Right lobe of liver (tissue), 6 donors: ENCODE measurements around the gene PIGP. TPM values are rescaled to one million over a fixed set of nuclear protein-coding genes. Genes with fewer than 3 reads are reported as not detected.
A peak's percentile ranks its signal among the peaks of the same experiment; 100 is the strongest.

Experiments used
- ATAC-seq, 4 donors: fragments of 200-7000 bp; cut with Tn5 transposase; one replicate each; pipeline ENCODE4 v1.9.1; 2020; ENCODE audit warnings: mild to moderate bottlenecking in 4 of 4, moderate library complexity in 4 of 4
- DNase-seq, 3 donors: peaks; one replicate each; pipeline ENCODE4 v3.0.0-alpha.2; 2020
- H3K27ac ChIP-seq, 3 donors: fragments of 200-600 bp; one replicate each; pipeline ENCODE4 v1.8.0; 2022
- H3K27me3 ChIP-seq, 2 donors: fragments of 200-600 bp; one replicate each; pipeline ENCODE4 v1.8.0; 2022
- H3K36me3 ChIP-seq, 4 donors: fragments of 200-600 bp; sonication (generic) in 1 of 4; one replicate each; pipeline versions ENCODE4 v1.5.1 to v1.8.0; 2017 to 2022; ENCODE audit warnings: control low read depth in 1 of 4
- H3K4me1 ChIP-seq, 4 donors: fragments of 200-600 bp; sonication (generic) in 1 of 4; one replicate each; pipeline versions ENCODE4 v1.5.1 to v1.8.0; 2017 to 2022; ENCODE audit warnings: control low read depth in 1 of 4
- H3K4me3 ChIP-seq, 3 donors: fragments of 200-600 bp; one replicate each; pipeline ENCODE4 v1.8.0; 2022
- H3K9me3 ChIP-seq, 4 donors: fragments of 200-600 bp; sonication (generic) in 1 of 4; one replicate each; pipeline versions ENCODE4 v1.5.1 to v1.8.0; 2017 to 2022; ENCODE audit warnings: control low read depth in 1 of 4
- CTCF ChIP-seq, 4 donors: fragments of 200-600 bp in 3 of 4; fragments of 450-650 bp in 1 of 4; IDR thresholded peaks; one replicate each; pipeline versions ENCODE4 v1.5.1 to v1.8.0; 2016 to 2022; ENCODE audit warnings: antibody characterized with exemption in 4 of 4, mild to moderate bottlenecking in 2 of 4
- POLR2A ChIP-seq: fragments of 450-650 bp; IDR thresholded peaks from one replicate; pipeline ENCODE4 v1.6.1; 2017; ENCODE audit warnings: antibody characterized with exemption, mild to moderate bottlenecking
- WGBS: methylation state at CpG from one replicate; pipeline ENCODE4 v1.1.6; 2018; ENCODE audit warnings: low coverage, low lambda C conversion rate; ENCODE audit not compliant: insufficient coverage; ENCODE audit errors: missing lambda C conversion rate; 5-methylcytosine and 5-hydroxymethylcytosine counted together
- intact Hi-C, 2 donors: fragments of 100-400 bp; cut with DNase I; formaldehyde crosslinking; loops; one replicate each; pipeline versions ENCODE4 v1.11.2 to v1.14.1; 2022
- total RNA-seq, 6 experiments: library from RNA; depleted of rRNA in 2 of 6; stranded (reverse); fragments of >200 nt in 2 of 6; fragmentation: NEBNext Ultra II Directional in 3 of 6; extraction: Animal tissue kit (Norgen Biotek cat#: 25700) in 3 of 6; gene quantifications; one replicate each; pipeline versions ENCODE4 v1.1.0 to v1.2.4, GENCODE V29; 2016 to 2023
- donor health status: DM: no; HTN: yes; CAD: no.
- donor health status: DM: no; HTN: no; CAD: no.
- donor health status: DM: no; HTN: no; CAD: no.
- donor health status: DM: no; HTN: yes; CAD: no.
- donor health status: DM: no; HTN: yes; CAD: no.

PIGP gene
- total RNA-seq, 6 experiments from 2014 or later: 11.3 to 19.0 (median 17.3) TPM

DNA sequence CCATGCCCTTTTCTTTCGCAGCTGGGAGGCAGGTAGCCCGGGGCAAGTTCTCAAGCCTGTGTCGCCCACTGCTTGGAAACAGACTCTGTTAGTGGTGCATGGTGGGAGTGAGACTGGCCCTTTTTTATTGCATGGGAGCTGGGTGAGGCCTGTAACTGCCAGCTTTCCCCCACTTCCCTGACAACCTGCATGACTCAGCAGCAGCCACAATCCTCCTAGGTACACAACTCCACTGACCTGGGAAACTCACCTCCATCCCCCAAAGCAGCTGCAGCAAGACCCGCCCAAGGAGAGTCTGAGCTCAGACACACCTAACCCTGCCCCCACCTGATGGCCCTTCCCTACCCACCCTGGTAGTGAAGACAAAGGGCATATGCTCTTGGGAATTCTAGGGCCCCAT, 25.8 kb downstream of the PIGP start:
- TF ChIP-seq POLR2A: no peak
- TF ChIP-seq CTCF (IDR thresholded peaks at IDR 0.05): no peak
- no peaks in the 10 kb centered on the region for H3K9me3 ChIP-seq
- ATAC-seq (no peak), DNase-seq (no peak)
- no peak overlapping the region for H3K4me3 ChIP-seq
- intact Hi-C loops: no loop called here
- H3K27me3 ChIP-seq: no peaks in the 10 kb centered on the region
- H3K27ac ChIP-seq: no peak overlapping the region
- H3K36me3 ChIP-seq: no peaks in the 10 kb centered on the region
- WGBS: 80% methylated on average over 1 of the region's 4 CpGs
- no peaks in the 10 kb centered on the region for H3K4me1 ChIP-seq

DNA sequence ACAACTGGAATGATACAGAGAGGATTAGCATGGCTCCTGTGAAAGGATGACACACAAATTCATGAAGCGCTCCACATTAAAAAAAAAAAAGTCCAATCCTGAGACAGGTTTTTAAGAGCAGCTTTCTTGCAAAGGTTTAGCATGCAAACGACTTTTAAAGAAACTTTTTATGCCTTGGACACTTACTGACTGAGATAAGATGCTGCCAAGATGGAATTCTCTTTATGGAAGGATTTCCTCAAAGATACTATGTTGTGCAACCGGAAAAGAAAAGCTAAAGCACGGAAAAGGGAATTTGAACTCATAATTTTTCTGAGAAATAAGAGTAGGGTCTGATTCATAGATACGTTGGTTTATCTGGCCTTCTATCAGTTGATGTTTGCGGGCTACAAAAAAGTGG, 27.3 kb downstream of the PIGP start:
- intact Hi-C loops: no loop called here
- no peaks in the 10 kb centered on the region for H3K36me3 ChIP-seq
- H3K27ac ChIP-seq: no peak overlapping the region
- H3K4me1 ChIP-seq: no peaks in the 10 kb centered on the region
- H3K27me3 ChIP-seq: no peaks in the 10 kb centered on the region
- no peak for DNase-seq
- ATAC-seq: peak in 1 of 4 donors; percentile 32
- TF ChIP-seq POLR2A: no peak
- TF ChIP-seq CTCF (IDR thresholded peaks at IDR 0.05): no peak
- no peaks in the 10 kb centered on the region for H3K9me3 ChIP-seq
- WGBS: 59% methylated on average over 6 of the region's 6 CpGs
- no peak overlapping the region for H3K4me3 ChIP-seq

DNA sequence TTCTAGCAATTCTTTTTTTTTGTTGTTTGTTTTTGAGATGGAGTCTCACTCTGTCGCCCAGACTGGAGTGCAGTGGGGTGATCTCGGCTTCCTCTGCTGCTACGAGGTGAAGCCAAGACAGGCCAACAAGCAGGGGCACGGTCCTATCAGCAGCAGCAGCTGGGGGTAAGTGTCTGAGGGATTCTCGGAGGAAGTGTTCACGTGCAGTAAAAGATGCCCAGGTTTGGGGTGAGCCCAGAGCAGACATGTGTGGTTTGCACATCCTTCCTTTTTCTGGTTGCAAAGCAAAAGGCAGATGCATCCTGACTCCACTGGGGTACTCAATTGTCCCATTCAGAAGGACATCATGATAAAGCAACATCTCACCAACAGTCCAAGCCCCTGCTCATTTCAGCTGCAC, 27.7 kb downstream of the PIGP start:
- Histone ChIP-seq H3K4me1 (no peaks in the 10 kb centered on the region), H3K36me3 (no peaks in the 10 kb centered on the region), H3K9me3 (no peaks in the 10 kb centered on the region), H3K27ac (no peak overlapping the region), H3K27me3 (no peaks in the 10 kb centered on the region), H3K4me3 (no peak overlapping the region)
- TF ChIP-seq CTCF (IDR thresholded peaks at IDR 0.05) (no peak), POLR2A (no peak)
- intact Hi-C loops: no loop called here
- DNase-seq (no peak), ATAC-seq (peak in 1 of 4 donors; percentile 49)
- 39% methylated on average over 5 of the region's 6 CpGs for WGBS

DNA sequence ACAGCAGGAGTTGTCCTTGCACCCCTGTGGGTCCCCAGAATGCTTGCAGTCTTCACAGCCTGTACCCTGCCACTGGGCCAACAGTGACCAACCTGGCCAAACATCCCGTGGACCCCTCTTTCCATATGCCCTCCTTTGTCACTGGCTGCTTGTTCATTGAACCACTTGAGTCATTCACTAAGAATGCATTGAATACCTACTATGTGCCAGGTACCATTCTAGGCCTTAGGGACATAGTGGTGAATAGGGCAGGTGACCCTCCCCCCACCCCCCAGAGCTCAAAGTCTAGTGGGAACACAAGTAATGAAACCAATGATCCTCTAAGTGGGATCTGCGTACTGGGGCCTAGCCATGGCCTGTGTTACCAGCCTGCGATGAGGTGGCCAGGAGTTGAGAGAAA, 28.2 kb downstream of the PIGP start:
- ATAC-seq (no peak), DNase-seq (no peak)
- TF ChIP-seq CTCF (IDR thresholded peaks at IDR 0.05): no peak
- TF ChIP-seq POLR2A: no peak
- intact Hi-C loops: no loop called here
- no peaks in the 10 kb centered on the region for H3K27me3 ChIP-seq
- WGBS: 100% methylated on average over 2 of the region's 3 CpGs
- H3K4me1 ChIP-seq: no peaks in the 10 kb centered on the region
- H3K27ac ChIP-seq: no peak overlapping the region
- no peaks in the 10 kb centered on the region for H3K36me3 ChIP-seq
- no peaks in the 10 kb centered on the region for H3K9me3 ChIP-seq
- no peak overlapping the region for H3K4me3 ChIP-seq

DNA sequence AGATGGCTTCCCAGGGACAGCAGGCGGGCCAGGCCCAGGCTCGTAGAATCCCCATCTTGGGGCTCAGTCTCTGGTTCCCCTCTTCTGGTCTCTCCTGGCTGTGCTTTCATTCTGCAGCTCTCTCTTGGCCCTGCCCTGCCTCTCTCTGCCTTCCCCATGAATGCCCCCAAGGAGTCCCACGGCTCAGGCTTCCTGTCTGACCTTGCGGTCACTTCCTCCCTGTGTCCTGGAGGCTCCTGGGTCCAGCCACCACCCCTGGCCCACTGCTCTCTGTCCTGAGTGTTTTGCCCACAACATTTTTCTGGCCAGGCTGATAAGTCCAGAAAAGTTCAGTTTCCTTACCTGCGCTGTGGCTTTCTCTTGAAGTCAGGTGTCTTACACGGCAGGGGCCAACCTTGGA, 29.1 kb downstream of the PIGP start:
- intact Hi-C loops: no loop called here
- DNase-seq (no peak), ATAC-seq (peak; percentile 47 to 71 (median 54))
- Histone ChIP-seq H3K27me3 (no peaks in the 10 kb centered on the region), H3K4me3 (no peak overlapping the region), H3K9me3 (no peaks in the 10 kb centered on the region), H3K4me1 (no peaks in the 10 kb centered on the region), H3K27ac (no peak overlapping the region), H3K36me3 (no peaks in the 10 kb centered on the region)
- WGBS: 78% methylated on average over 4 of the region's 6 CpGs
- TF ChIP-seq CTCF (IDR thresholded peaks at IDR 0.05) (no peak), POLR2A (no peak)
